ENCODE results near the gene RAD51B. TPM values are rescaled to one million over a fixed set of nuclear protein-coding genes. Genes with fewer than 3 reads are reported as not detected.

The RAD51B gene
- total RNA-seq, 1 experiment from 2014 or later, result 23.3 TPM

GRCh38 chr14:67833403-67833802 lies 13.8 kb downstream of the RAD51B start:
- no peak overlapping the region for H3K4me3 ChIP-seq (ENCODE audit: low read depth, low read length, poor library complexity, severe bottlenecking)
- H3K4me1 ChIP-seq (ENCODE audit: insufficient read depth, low read length, poor library complexity, severe bottlenecking), result no peaks in the 10 kb centered on the region
- CTCF ChIA-PET, result no interaction called here
- no peaks in the 10 kb centered on the region for H3K27me3 ChIP-seq (replicated peaks; ENCODE audit: insufficient read depth, low read depth, low read length, poor library complexity)
- POLR2A ChIA-PET (ENCODE audit: low non-redundant PET), result no interaction called here
- TF ChIP-seq EZH2 (IDR thresholded peaks at IDR 0.05; ENCODE audit: borderline replicate concordance, low read depth, low read length, poor library complexity, severe bottlenecking) (no peak), CTCF (conservative IDR thresholded peaks at IDR 0.05; ENCODE audit: low read depth, low read length) (no peak)
- no TSS peak for BruUV-seq (replicated peaks)
- H3K27ac ChIP-seq (ENCODE audit: low read depth, low read length, poor library complexity, severe bottlenecking), result no peak overlapping the region
- H3K36me3 ChIP-seq (ENCODE audit: insufficient read depth, low read length, poor library complexity, severe bottlenecking), result no peaks in the 10 kb centered on the region
- intact Hi-C loops (cut with micrococcal nuclease; ENCODE audit: unreplicated experiment), result no loop called here
- H3K9me3 ChIP-seq (ENCODE audit: low read depth, low read length, poor library complexity, severe bottlenecking), result no peaks in the 10 kb centered on the region
- DNase-seq (ENCODE audit: low spot score), result no peak

GRCh38 chr14:67835596-67835995 lies 16.0 kb downstream of the RAD51B start:
- Histone ChIP-seq H3K27me3 (replicated peaks; ENCODE audit: insufficient read depth, low read depth, low read length, poor library complexity) (no peaks in the 10 kb centered on the region), H3K4me1 (ENCODE audit: insufficient read depth, low read length, poor library complexity, severe bottlenecking) (no peaks in the 10 kb centered on the region), H3K36me3 (ENCODE audit: insufficient read depth, low read length, poor library complexity, severe bottlenecking) (no peaks in the 10 kb centered on the region), H3K9me3 (ENCODE audit: low read depth, low read length, poor library complexity, severe bottlenecking) (no peaks in the 10 kb centered on the region), H3K27ac (ENCODE audit: low read depth, low read length, poor library complexity, severe bottlenecking) (no peak overlapping the region), H3K4me3 (ENCODE audit: low read depth, low read length, poor library complexity, severe bottlenecking) (no peak overlapping the region)
- DNase-seq (ENCODE audit: low spot score), result no peak
- intact Hi-C loops (cut with micrococcal nuclease; ENCODE audit: unreplicated experiment), result loop anchor here (5.0 kb wide), 1 partner anchor 982 kb away; no protein-coding TSS in a partner anchor
- ChIA-PET POLR2A (ENCODE audit: low non-redundant PET) (no interaction called here), CTCF (no interaction called here)
- no peak for TF ChIP-seq CTCF (conservative IDR thresholded peaks at IDR 0.05; ENCODE audit: low read depth, low read length)
- no peak for TF ChIP-seq EZH2 (IDR thresholded peaks at IDR 0.05; ENCODE audit: borderline replicate concordance, low read depth, low read length, poor library complexity, severe bottlenecking)
- BruUV-seq (replicated peaks), result no TSS peak

- Histone ChIP-seq H3K4me3 (ENCODE audit: low read depth, low read length, poor library complexity, severe bottlenecking) (no peak overlapping the region), H3K4me1 (ENCODE audit: insufficient read depth, low read length, poor library complexity, severe bottlenecking) (no peaks in the 10 kb centered on the region), H3K27me3 (replicated peaks; ENCODE audit: insufficient read depth, low read depth, low read length, poor library complexity) (no peaks in the 10 kb centered on the region), H3K36me3 (ENCODE audit: insufficient read depth, low read length, poor library complexity, severe bottlenecking) (no peaks in the 10 kb centered on the region), H3K9me3 (ENCODE audit: low read depth, low read length, poor library complexity, severe bottlenecking) (no peaks in the 10 kb centered on the region), H3K27ac (ENCODE audit: low read depth, low read length, poor library complexity, severe bottlenecking) (no peak overlapping the region)
- no TSS peak for BruUV-seq (replicated peaks)
- TF ChIP-seq EZH2 (IDR thresholded peaks at IDR 0.05; ENCODE audit: borderline replicate concordance, low read depth, low read length, poor library complexity, severe bottlenecking), result no peak
- TF ChIP-seq CTCF (conservative IDR thresholded peaks at IDR 0.05; ENCODE audit: low read depth, low read length), result peak; percentile 71
- ChIA-PET POLR2A (ENCODE audit: low non-redundant PET) (no interaction called here), CTCF (no interaction called here)
- intact Hi-C loops (cut with micrococcal nuclease; ENCODE audit: unreplicated experiment), result loop anchor here (2.0 to 5.0 kb wide), 2 partner anchors 98 to 980 kb away; no protein-coding TSS in a partner anchor
- DNase-seq (ENCODE audit: low spot score), result peak; percentile 78
Observed at GRCh38 chr14:67837011-67837624, 17.5 kb downstream of the RAD51B start.

All from A673 (cell line).